BLaER1 (cell line): ENCODE measurements around the gene PRKCA.

Source experiments
- H3K27ac ChIP-seq: shearing (Covaris generic); formaldehyde crosslinking; 2 replicates; pipeline ENCODE4 v1.8.1; 2022
- H3K27me3 ChIP-seq: shearing (Covaris generic); formaldehyde crosslinking; 2 replicates; pipeline ENCODE4 v1.8.1; 2022
- H3K36me3 ChIP-seq: shearing (Covaris generic); formaldehyde crosslinking; 2 replicates; pipeline ENCODE4 v1.8.1; 2022
- H3K4me1 ChIP-seq: shearing (Covaris generic); formaldehyde crosslinking; 2 replicates; pipeline ENCODE4 v1.8.1; 2022
- H3K4me2 ChIP-seq: shearing (Covaris generic); formaldehyde crosslinking; 2 replicates; pipeline ENCODE4 v1.8.1; 2022
- H3K4me3 ChIP-seq: shearing (Covaris generic); formaldehyde crosslinking; 2 replicates; pipeline ENCODE4 v1.8.1; 2022
- H3K9ac ChIP-seq: shearing (Covaris generic); formaldehyde crosslinking; 2 replicates; pipeline ENCODE4 v1.8.1; 2022
- H3K9me3 ChIP-seq: shearing (Covaris generic); formaldehyde crosslinking; 2 replicates; pipeline ENCODE4 v1.8.1; 2022
- H4K20me1 ChIP-seq: shearing (Covaris generic); formaldehyde crosslinking; 2 replicates; pipeline ENCODE4 v1.8.1; 2022
- Cebpa-rat ChIP-seq: shearing (Covaris generic); IDR thresholded peaks from 2 replicates; pipeline ENCODE4 v1.8.1; 2022

The PRKCA gene

DNA sequence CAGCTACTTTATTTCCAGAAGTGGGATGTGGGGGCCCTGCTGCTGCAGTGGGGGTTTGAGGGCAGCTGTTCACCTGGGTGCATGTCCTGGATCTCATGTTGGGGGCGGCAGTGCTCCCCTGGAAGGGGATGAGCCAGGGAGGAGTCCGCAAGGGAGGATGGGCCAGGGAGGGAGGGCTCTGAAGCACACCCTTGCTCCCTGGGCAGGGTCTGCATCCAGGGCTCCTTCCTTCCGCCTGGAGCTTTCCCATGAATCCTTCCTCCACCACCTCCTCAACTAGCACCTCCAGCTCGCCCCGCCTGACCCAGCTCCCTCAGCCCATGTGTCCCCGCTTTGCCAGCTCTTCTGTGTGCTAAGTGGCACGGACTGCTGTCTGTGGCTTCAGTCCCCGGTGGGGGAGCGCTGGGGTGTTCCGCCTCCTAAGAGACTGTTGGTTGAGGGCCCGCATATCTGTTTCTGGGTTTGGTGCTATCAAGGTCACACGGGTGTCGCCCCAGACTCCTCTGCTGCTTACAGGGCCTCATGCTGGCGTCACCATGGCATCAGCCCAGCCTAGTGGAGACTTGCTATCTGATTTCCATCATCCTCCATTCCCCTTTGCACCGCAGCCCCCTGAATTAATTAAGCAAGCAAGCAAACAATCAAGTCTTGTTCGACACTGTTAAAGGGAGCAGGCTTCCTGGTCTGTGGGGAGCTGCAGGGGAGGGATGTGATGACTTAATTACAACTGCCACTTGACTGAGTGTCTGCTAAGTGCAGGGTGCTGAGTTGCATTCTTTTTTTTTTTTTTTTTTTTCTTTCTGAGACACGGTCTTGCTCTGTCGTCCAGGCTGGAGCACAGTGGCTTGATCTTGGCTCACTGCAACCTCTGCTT lies 71.8 kb downstream of the PRKCA start:
- H3K4me3 ChIP-seq, result no peak overlapping the region
- no peak overlapping the region for H3K4me2 ChIP-seq
- no peaks in the 10 kb centered on the region for H3K9me3 ChIP-seq
- H4K20me1 ChIP-seq, result no peaks in the 10 kb centered on the region
- no peaks in the 10 kb centered on the region for H3K36me3 ChIP-seq
- H3K27ac ChIP-seq, result no peak overlapping the region
- no peak overlapping the region for H3K9ac ChIP-seq
- H3K27me3 ChIP-seq, result no peaks in the 10 kb centered on the region
- no peak for TF ChIP-seq Cebpa-rat
- no peaks in the 10 kb centered on the region for H3K4me1 ChIP-seq

DNA sequence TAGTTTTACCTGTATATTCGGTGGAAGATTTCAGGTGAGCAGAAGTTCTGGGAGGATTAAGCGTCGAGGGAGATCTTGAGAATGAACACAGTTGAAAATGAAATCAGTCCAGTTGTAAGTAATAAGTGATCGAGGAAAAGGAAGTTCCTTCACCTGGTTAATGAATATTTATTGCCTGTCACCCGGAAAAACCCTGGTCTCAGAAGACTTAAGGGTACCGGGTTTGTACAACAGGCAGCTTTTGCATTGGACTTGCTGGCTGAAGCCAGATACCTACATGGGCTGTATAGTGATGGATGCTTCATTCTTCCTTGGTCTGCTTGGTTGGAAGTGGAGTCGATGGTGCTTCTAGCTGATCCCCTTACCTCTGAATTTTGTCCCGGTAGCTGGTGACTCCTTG lies 72.7 kb downstream of the PRKCA start:
- Histone ChIP-seq H3K27ac (no peak overlapping the region), H3K9ac (no peak overlapping the region)

GRCh38 chr17:66378296-66378695 lies 75.9 kb downstream of the PRKCA start:
- no peaks in the 10 kb centered on the region for H3K4me1 ChIP-seq
- H3K27me3 ChIP-seq, result no peaks in the 10 kb centered on the region
- TF ChIP-seq Cebpa-rat, result no peak
- no peak overlapping the region for H3K27ac ChIP-seq
- H3K4me3 ChIP-seq, result no peak overlapping the region
- no peak overlapping the region for H3K4me2 ChIP-seq
- no peak overlapping the region for H3K9ac ChIP-seq
- no peaks in the 10 kb centered on the region for H3K9me3 ChIP-seq
- no peaks in the 10 kb centered on the region for H4K20me1 ChIP-seq
- no peaks in the 10 kb centered on the region for H3K36me3 ChIP-seq

More for the DNA sequence above, 72.7 kb downstream of the PRKCA start:
- no peak overlapping the region for H3K4me2 ChIP-seq
- H3K9me3 ChIP-seq, result no peaks in the 10 kb centered on the region
- no peaks in the 10 kb centered on the region for H3K27me3 ChIP-seq
- no peaks in the 10 kb centered on the region for H3K36me3 ChIP-seq
- no peaks in the 10 kb centered on the region for H4K20me1 ChIP-seq
- H3K4me3 ChIP-seq, result no peak overlapping the region
- H3K4me1 ChIP-seq, result no peaks in the 10 kb centered on the region
- no peak for TF ChIP-seq Cebpa-rat

GRCh38 chr17:66379544-66379943 lies 77.1 kb downstream of the PRKCA start:
- H3K9ac ChIP-seq, result no peak overlapping the region
- H3K4me3 ChIP-seq, result no peak overlapping the region
- no peaks in the 10 kb centered on the region for H3K27me3 ChIP-seq
- no peaks in the 10 kb centered on the region for H3K4me1 ChIP-seq
- H3K4me2 ChIP-seq, result no peak overlapping the region
- no peaks in the 10 kb centered on the region for H3K36me3 ChIP-seq
- H3K9me3 ChIP-seq, result no peaks in the 10 kb centered on the region
- no peak for TF ChIP-seq Cebpa-rat
- H4K20me1 ChIP-seq, result no peaks in the 10 kb centered on the region
- no peak overlapping the region for H3K27ac ChIP-seq

GRCh38 chr17:66379996-66380395 lies 77.6 kb downstream of the PRKCA start:
- no peak overlapping the region for H3K4me3 ChIP-seq
- no peak for TF ChIP-seq Cebpa-rat
- H3K4me1 ChIP-seq, result no peaks in the 10 kb centered on the region
- no peaks in the 10 kb centered on the region for H4K20me1 ChIP-seq
- H3K27ac ChIP-seq, result no peak overlapping the region
- no peaks in the 10 kb centered on the region for H3K9me3 ChIP-seq
- H3K4me2 ChIP-seq, result no peak overlapping the region
- H3K9ac ChIP-seq, result no peak overlapping the region
- no peaks in the 10 kb centered on the region for H3K36me3 ChIP-seq
- H3K27me3 ChIP-seq, result no peaks in the 10 kb centered on the region

DNA sequence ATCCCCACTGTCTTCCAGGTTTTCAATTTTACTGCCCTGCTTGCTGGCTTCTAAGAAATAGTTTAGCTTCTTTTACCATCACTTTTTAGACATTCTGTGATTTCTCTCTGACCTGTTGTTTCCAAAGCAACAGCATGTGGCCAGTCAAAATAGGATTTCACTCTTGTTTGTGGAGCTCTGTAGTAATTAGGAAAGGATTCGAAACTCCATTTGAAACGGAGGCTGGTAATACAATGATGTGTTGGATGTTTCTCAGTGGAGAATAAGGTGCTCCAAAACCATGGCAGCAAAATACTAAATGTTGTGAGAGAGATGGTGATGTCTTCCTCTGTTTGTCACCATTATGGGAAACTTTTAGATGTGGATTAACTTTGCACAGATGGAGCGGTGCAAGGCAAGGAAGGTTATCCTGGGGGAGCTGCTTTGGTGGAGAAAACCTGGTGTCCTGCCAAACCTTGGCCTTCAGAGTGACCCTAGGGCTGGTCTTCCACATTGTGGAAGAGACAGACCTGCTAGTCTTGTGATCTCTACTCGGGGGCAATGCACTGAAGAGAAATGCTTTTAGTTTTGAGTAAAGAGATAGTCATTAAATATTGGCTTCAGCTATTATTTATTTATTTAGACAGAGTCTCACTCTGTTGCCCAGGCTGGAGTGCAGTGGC lies 79.4 kb downstream of the PRKCA start:
- no peaks in the 10 kb centered on the region for H3K4me1 ChIP-seq
- H3K9ac ChIP-seq, result no peak overlapping the region
- H4K20me1 ChIP-seq, result no peaks in the 10 kb centered on the region
- no peak overlapping the region for H3K4me3 ChIP-seq
- no peaks in the 10 kb centered on the region for H3K36me3 ChIP-seq
- H3K9me3 ChIP-seq, result no peaks in the 10 kb centered on the region
- TF ChIP-seq Cebpa-rat, result no peak
- H3K4me2 ChIP-seq, result no peak overlapping the region
- H3K27me3 ChIP-seq, result no peaks in the 10 kb centered on the region
- no peak overlapping the region for H3K27ac ChIP-seq

DNA sequence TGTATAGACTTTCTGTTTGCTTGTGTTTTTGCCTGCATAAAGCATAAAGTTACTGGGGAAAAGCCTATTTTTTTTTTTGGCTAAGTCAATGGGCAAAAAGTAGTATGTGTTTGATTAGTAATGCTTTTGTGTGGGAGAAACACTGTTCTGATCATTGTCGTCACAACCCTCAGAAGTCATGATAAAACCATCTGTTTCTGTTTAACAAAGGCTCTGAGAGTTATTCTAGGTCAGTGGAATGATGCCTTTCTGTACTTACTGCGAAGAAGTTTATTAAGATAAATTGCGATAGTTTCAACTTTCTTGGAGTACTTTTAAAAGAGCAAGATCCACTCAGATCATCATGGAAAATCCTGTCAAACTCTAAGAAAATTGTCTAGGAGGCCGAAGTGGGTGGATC lies 80.9 kb downstream of the PRKCA start:
- H3K27ac ChIP-seq, result no peak overlapping the region
- no peaks in the 10 kb centered on the region for H3K36me3 ChIP-seq
- H3K4me1 ChIP-seq, result no peaks in the 10 kb centered on the region
- H3K9me3 ChIP-seq, result no peaks in the 10 kb centered on the region
- no peak overlapping the region for H3K4me2 ChIP-seq
- no peak overlapping the region for H3K9ac ChIP-seq
- H4K20me1 ChIP-seq, result no peaks in the 10 kb centered on the region
- no peaks in the 10 kb centered on the region for H3K27me3 ChIP-seq
- H3K4me3 ChIP-seq, result no peak overlapping the region
- TF ChIP-seq Cebpa-rat, result no peak

GRCh38 chr17:66386498-66387351 lies 84.3 kb downstream of the PRKCA start:
- Histone ChIP-seq H3K27ac (no peak overlapping the region), H3K9me3 (no peaks in the 10 kb centered on the region), H3K4me2 (no peak overlapping the region), H3K4me3 (no peak overlapping the region), H3K36me3 (0 out of 2 replicates have a peak, but pooled peaks cover 12% of the 10 kb centered on the region), H3K27me3 (no peaks in the 10 kb centered on the region), H4K20me1 (no peaks in the 10 kb centered on the region), H3K4me1 (peaks cover 2% of the 10 kb centered on the region), H3K9ac (no peak overlapping the region)
- TF ChIP-seq Cebpa-rat, result no peak

DNA sequence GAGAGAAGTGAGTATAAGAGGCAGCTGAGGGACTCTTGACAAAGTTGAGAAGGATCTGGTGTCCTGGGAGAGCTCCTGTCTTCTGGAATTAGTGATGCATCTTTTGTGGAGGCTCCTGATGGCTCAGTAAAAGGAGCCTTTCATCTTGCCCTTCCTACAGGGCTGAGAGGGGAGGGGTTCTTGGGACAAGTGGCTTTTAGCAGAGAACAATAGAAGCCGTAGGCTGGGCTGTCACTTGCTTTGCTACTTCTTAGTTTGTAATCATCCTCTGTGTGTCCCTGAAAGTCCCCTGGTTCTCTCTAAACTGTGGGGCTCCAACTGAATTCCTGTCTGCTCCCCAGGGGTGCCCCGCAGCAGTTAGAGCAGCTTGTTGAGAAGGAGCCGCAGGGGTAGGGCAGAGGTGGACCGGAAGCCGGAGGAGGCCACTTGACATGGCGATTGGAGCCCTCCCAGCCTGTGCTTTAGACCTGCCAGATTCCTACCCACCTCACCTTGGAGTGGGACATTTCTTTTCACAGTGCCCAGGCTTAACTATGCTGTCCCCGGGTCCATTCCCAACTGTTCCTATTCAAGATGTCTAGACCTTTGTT lies 85.1 kb downstream of the PRKCA start:
- no peaks in the 10 kb centered on the region for H3K9me3 ChIP-seq
- no peaks in the 10 kb centered on the region for H3K27me3 ChIP-seq
- no peak overlapping the region for H3K27ac ChIP-seq
- 0 out of 2 replicates have a peak, but pooled peaks cover 12% of the 10 kb centered on the region for H3K36me3 ChIP-seq
- H3K4me1 ChIP-seq, result peaks cover 10% of the 10 kb centered on the region
- no peak overlapping the region for H3K4me3 ChIP-seq
- no peak overlapping the region for H3K4me2 ChIP-seq
- no peak overlapping the region for H3K9ac ChIP-seq
- no peaks in the 10 kb centered on the region for H4K20me1 ChIP-seq
- TF ChIP-seq Cebpa-rat, result no peak
